NCI-H1436 (cell line): ENCODE results near the gene SUSD1.
"Not testable (repeated sequence)": the region's sequence is repeated elsewhere in the genome, so short reads cannot be mapped to it uniquely, and the experiment has no call there.

Source experiments
- DNase-seq: peaks from one replicate; lab custom pipeline; 2025; lab: John Stamatoyannopoulos, UW

SUSD1 gene

GRCh38 chr9:112173489-112174221 lies 1.4 kb downstream of the SUSD1 start:
- no peak for DNase-seq

- DNase-seq: no peak
Observed at GRCh38 chr9:112170968-112171367, 4.1 kb downstream of the SUSD1 start.

GRCh38 chr9:112170235-112170634 lies 4.9 kb downstream of the SUSD1 start:
- DNase-seq: no peak

- no peak for DNase-seq
Observed at GRCh38 chr9:112169368-112169767, 5.7 kb downstream of the SUSD1 start.

- DNase-seq: no peak
Observed at GRCh38 chr9:112168197-112168596, 6.9 kb downstream of the SUSD1 start.

GRCh38 chr9:112166176-112167140 lies 8.6 kb downstream of the SUSD1 start:
- DNase-seq: no peak

- DNase-seq: no peak
Observed at GRCh38 chr9:112162621-112163413, 12.3 kb downstream of the SUSD1 start.

- no peak for DNase-seq
Observed at GRCh38 chr9:112159781-112160180, 15.3 kb downstream of the SUSD1 start.

- no peak for DNase-seq
Observed at GRCh38 chr9:112158656-112159367, 16.3 kb downstream of the SUSD1 start.

- DNase-seq: no peak
Observed at GRCh38 chr9:112157961-112158360, 17.1 kb downstream of the SUSD1 start.

GRCh38 chr9:112157087-112157486 lies 18.0 kb downstream of the SUSD1 start:
- DNase-seq: no peak

GRCh38 chr9:112149211-112149610 lies 25.9 kb downstream of the SUSD1 start:
- DNase-seq: no peak

GRCh38 chr9:112145886-112146285 lies 29.2 kb downstream of the SUSD1 start:
- no peak for DNase-seq

- no peak for DNase-seq
Observed at GRCh38 chr9:112144807-112145206, 30.3 kb downstream of the SUSD1 start.

- DNase-seq: no peak
Observed at GRCh38 chr9:112142420-112142819, 32.7 kb downstream of the SUSD1 start.

- DNase-seq: no peak
Observed at GRCh38 chr9:112140936-112141335, 34.2 kb downstream of the SUSD1 start.

- no peak for DNase-seq
Observed at GRCh38 chr9:112137066-112137465, 38.0 kb downstream of the SUSD1 start.

GRCh38 chr9:112135706-112136105 lies 39.4 kb downstream of the SUSD1 start:
- DNase-seq: no peak

GRCh38 chr9:112133806-112134205 lies 41.3 kb downstream of the SUSD1 start:
- DNase-seq: not testable (repeated sequence)

- DNase-seq: no peak
Observed at GRCh38 chr9:112132356-112132755, 42.7 kb downstream of the SUSD1 start.

GRCh38 chr9:112130997-112131396 lies 44.1 kb downstream of the SUSD1 start:
- DNase-seq: no peak

- no peak for DNase-seq
Observed at GRCh38 chr9:112130347-112130746, 44.8 kb downstream of the SUSD1 start.
